Ascending aorta (tissue), 2 donors: ENCODE measurements around the gene YAP1. TPM values are rescaled to one million over a fixed set of nuclear protein-coding genes. Genes with fewer than 3 reads are reported as not detected.

Source experiments
- DNase-seq, 2 donors: peaks; one replicate each; pipeline ENCODE4 v3.0.0-alpha.2; 2019; ENCODE audit warnings: low spot score in 2 of 2
- H3K27ac ChIP-seq, 2 donors: fragments of 200-600 bp; sonication (generic); one replicate each; pipeline ENCODE4 v1.5.1; 2016 to 2017; ENCODE audit warnings: mild to moderate bottlenecking in 1 of 2
- H3K27me3 ChIP-seq: fragments of 200-600 bp; sonication (generic); one replicate; pipeline ENCODE4 v1.5.1; 2017
- H3K36me3 ChIP-seq, 2 donors: fragments of 200-600 bp; sonication (generic); one replicate each; pipeline ENCODE4 v1.5.1; 2016
- H3K4me1 ChIP-seq, 2 donors: fragments of 200-600 bp; sonication (generic); one replicate each; pipeline ENCODE4 v1.5.1; 2016 to 2017; ENCODE audit warnings: mild to moderate bottlenecking in 1 of 2
- H3K4me3 ChIP-seq, 2 donors: fragments of 200-600 bp; sonication (generic); one replicate each; pipeline ENCODE4 v1.5.1; 2016 to 2017; ENCODE audit warnings: mild to moderate bottlenecking in 1 of 2
- H3K9me3 ChIP-seq, 2 donors: fragments of 200-600 bp; sonication (generic); one replicate each; pipeline ENCODE4 v1.5.1; 2016
- intact Hi-C: fragments of 100-400 bp; cut with DNase I; formaldehyde crosslinking; loops from one replicate; pipeline ENCODE4 v1.15.1; 2023
- total RNA-seq: library from RNA; depleted of rRNA; stranded (reverse); fragments of >200 nt; gene quantifications from one replicate; pipeline ENCODE4 v1.1.0, GENCODE V29; 2016
- TF ChIP-seq, protein P1 (sequence below), 3 experiments: fragments of 200-600 bp in 2 of 3; fragments of 450-650 bp in 1 of 3; sonication (generic) in 2 of 3; IDR thresholded peaks; one replicate each; pipeline ENCODE4 v1.5.1; 2016 to 2019; ENCODE audit warnings: antibody characterized with exemption in 3 of 3, mild to moderate bottlenecking in 1 of 3, moderate library complexity in 1 of 3

The YAP1 gene
- total RNA-seq, 1 donor from 2014 or later = 516 TPM

DNA sequence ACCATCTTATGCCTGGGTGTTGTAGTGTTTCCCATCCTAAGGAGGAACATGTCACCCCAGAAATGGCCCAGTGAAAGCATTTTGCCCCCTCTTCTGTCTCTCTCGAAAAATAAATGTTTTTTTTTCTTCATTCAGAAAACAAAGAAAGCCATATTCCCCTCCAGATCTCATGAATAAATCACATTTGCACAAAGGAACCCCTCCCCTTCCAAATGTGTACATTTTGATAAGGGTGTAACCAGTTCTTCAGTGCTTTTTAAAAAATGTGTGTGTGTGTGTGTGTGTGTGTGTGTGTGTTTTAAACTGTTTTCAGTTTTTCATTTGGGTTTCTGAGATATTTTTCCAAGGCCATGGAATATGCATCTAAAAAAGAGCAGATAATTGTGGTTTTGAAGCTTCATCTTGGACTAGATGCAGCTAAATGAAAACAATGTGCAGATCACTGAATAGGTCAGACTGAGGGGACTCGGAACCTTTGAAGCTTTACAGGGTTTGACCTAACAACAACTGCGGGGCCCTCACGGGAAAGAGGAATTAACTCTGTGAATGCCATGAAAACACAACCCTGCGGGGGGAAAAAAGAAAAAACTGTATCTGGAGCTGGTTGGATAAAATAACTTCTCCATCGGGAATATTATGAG is 76.4 kb downstream of the YAP1 start:
- intact Hi-C loops = no loop called here
- TF ChIP-seq, protein P1, sequence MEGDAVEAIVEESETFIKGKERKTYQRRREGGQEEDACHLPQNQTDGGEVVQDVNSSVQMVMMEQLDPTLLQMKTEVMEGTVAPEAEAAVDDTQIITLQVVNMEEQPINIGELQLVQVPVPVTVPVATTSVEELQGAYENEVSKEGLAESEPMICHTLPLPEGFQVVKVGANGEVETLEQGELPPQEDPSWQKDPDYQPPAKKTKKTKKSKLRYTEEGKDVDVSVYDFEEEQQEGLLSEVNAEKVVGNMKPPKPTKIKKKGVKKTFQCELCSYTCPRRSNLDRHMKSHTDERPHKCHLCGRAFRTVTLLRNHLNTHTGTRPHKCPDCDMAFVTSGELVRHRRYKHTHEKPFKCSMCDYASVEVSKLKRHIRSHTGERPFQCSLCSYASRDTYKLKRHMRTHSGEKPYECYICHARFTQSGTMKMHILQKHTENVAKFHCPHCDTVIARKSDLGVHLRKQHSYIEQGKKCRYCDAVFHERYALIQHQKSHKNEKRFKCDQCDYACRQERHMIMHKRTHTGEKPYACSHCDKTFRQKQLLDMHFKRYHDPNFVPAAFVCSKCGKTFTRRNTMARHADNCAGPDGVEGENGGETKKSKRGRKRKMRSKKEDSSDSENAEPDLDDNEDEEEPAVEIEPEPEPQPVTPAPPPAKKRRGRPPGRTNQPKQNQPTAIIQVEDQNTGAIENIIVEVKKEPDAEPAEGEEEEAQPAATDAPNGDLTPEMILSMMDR (IDR thresholded peaks at IDR 0.05) = no peak
- no peak for DNase-seq
- Histone ChIP-seq H3K27me3 (no peaks in the 10 kb centered on the region), H3K4me3 (no peak overlapping the region), H3K27ac (peak overlapping the region; percentile 45 to 66), H3K36me3 (peaks cover 0 to 4% of the 10 kb centered on the region in 2 donors), H3K9me3 (no peaks in the 10 kb centered on the region), H3K4me1 (peaks cover 3 to 31% of the 10 kb centered on the region in 2 donors)

DNA sequence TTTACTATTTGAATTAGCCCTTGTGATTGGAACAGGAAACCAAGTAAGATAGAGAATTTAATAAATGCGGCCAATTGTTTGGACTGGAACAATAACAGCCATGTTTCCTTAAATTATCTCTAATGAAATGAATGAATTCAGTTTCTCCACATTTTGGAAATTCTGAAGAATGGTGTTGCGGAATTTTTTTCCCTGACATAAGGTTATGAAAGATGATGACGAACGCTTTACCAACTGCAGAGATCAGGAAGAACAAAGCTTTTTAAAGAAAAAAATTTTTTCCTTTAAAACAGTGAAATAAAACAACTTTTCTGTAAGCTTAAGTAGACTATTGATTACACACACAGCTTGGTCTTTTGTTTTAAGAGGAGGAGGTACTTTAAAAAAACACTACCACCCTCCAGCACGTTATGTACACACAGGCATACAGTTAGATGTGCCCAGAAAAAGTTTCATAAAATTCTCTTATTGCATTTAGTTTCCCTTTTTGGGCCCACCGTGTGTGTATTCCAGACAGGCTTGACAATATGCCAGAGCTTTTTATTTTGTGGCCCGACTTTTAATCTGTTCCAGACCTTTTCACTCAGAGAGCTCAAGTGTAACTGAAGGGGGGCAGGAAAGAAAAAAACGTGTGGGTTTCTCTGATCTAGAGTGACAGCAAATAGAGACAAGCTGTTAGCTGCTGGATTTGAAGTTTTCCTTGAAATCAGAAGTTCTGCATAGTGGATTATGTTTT is 77.3 kb downstream of the YAP1 start:
- DNase-seq = no peak
- no peaks in the 10 kb centered on the region for H3K27me3 ChIP-seq
- H3K4me3 ChIP-seq = no peak overlapping the region
- no peaks in the 10 kb centered on the region for H3K36me3 ChIP-seq
- intact Hi-C loops = no loop called here
- peaks cover 3 to 31% of the 10 kb centered on the region in 2 donors for H3K4me1 ChIP-seq
- H3K9me3 ChIP-seq = no peaks in the 10 kb centered on the region
- TF ChIP-seq, protein P1 (IDR thresholded peaks at IDR 0.05) = no peak
- H3K27ac ChIP-seq = peak overlapping the region; percentile 45 to 66

DNA sequence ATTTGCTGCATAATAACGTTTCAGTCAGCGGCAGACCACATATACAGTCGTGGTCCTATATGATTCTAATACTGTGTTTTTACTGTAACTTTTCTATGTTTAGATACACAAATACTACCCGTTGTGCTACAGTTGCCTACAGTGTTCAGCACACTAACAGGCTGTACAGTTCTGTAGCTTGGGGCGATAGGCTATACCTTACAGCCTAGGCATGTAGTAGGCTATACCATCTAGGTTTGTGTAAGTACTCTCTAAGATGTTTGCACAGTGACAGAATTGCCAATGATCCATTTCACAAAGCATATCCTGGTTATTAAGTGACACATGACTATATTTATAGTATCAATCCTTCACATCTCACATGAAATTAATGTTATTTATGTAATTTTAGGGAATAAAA is 78.2 kb downstream of the YAP1 start:
- no peak for DNase-seq
- no peak overlapping the region for H3K4me3 ChIP-seq
- intact Hi-C loops = no loop called here
- H3K36me3 ChIP-seq = no peaks in the 10 kb centered on the region
- H3K9me3 ChIP-seq = no peaks in the 10 kb centered on the region
- H3K27me3 ChIP-seq = no peaks in the 10 kb centered on the region
- TF ChIP-seq, protein P1 (IDR thresholded peaks at IDR 0.05) = no peak
- H3K4me1 ChIP-seq = peaks cover 3 to 32% of the 10 kb centered on the region in 2 donors
- H3K27ac ChIP-seq = peak overlapping the region; percentile 45

DNA sequence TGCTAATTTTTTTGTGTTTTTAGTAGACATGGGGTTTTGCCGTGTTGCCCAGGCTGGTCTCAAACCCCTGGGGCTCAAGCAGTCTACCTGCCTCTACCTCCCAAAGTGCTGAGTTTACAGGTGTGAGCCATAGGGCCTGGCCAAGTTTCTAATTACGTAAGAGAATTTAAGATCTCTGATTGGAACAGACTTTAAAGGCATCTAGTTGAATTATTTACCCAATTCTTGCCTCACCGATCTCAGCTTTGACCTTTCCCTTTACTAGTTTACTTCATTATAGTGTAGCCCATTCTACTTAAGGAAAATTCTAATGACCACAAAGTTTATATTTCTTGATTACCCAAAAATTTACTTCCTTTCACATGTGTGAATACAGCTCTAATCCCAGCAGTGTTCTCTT is 81.6 kb downstream of the YAP1 start:
- no peak overlapping the region for H3K4me3 ChIP-seq

DNA sequence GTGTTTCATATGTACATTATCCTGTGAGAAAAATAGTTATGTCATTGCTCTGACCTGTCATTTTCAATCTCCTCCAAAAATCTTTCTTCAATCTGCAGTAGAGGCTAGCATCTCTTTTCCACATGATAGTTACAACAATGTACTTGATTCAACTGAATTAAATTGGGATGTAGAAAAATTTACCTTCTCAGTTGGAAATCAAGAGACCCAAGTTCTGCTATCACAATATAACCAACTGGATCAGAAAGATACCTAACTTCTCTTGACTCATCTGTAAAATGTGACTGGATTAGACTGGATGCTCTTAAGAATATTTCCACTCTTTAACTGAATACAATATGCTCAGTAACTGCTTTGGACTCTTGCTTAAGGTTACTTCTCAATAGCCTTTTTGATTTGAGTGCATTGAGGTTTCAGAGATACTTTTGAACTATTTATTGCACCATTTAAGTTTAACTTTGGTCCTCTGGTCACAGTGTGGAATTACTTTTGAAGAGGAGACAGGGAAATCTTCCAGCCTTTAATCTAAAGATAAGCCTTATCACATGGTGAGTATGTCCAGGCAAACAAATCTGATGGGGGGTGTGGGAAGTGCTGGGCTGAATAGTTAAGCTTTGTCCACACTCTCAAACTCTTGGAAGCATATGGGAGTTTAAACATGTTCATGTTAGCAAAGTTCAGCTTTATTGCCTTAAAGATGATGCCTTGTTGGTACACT is 82.3 kb downstream of the YAP1 start:
- intact Hi-C loops = loop anchor here (2.0 kb wide), 1 partner anchor 14 kb away; no protein-coding TSS in a partner anchor
- Histone ChIP-seq H3K4me3 (no peak overlapping the region), H3K36me3 (no peaks in the 10 kb centered on the region), H3K4me1 (peaks cover 6 to 42% of the 10 kb centered on the region in 2 donors), H3K27ac (peak overlapping the region in 1 of 2 donors; percentile 11), H3K9me3 (no peaks in the 10 kb centered on the region), H3K27me3 (no peaks in the 10 kb centered on the region)
- TF ChIP-seq, protein P1 (IDR thresholded peaks at IDR 0.05) = no peak
- no peak for DNase-seq

More for the DNA sequence above, 81.6 kb downstream of the YAP1 start:
- Histone ChIP-seq H3K27me3 (no peaks in the 10 kb centered on the region), H3K27ac (no peak overlapping the region), H3K4me1 (peaks cover 4 to 41% of the 10 kb centered on the region in 2 donors), H3K36me3 (no peaks in the 10 kb centered on the region), H3K9me3 (no peaks in the 10 kb centered on the region)
- TF ChIP-seq, protein P1 (IDR thresholded peaks at IDR 0.05) = no peak
- DNase-seq = no peak
- intact Hi-C loops = loop anchor here (2.0 kb wide), 1 partner anchor 13 kb away; no protein-coding TSS in a partner anchor
